ENCODE results near the gene SV2A.
A peak's percentile ranks its signal among the peaks of the same experiment; 100 is the strongest.

SV2A gene

DNA sequence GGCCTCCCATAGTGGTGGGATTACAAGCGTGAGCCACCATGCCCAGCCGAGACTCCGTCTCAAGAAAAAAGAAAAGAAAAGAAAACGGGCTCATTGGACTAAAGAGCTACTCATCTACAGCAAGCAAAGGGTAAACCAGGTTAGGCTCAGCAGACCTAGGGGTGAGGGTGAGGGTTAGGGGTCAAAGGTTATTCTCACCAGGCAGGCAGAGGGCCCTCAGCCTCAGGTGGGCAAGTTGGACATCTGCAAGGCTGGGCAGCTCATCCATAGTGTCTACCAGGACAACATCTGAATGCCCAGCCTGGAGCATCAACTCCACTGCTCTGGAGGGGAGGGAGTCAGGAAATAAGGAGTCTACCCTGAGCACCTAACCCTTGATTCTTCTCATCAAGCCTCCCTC, 15.6 kb upstream of the SV2A start:
- no peak for TF ChIP-seq TAF1 (IDR thresholded peaks at IDR 0.05; ENCODE audit: low read depth, low read length)
- no peak for TF ChIP-seq SPI1 (IDR thresholded peaks at IDR 0.05; ENCODE audit: low read depth, low read length)
- TF ChIP-seq PAX5 (IDR thresholded peaks at IDR 0.05; ENCODE audit: insufficient read depth, low read length, severe bottlenecking) = no peak
- TF ChIP-seq POLR2A (IDR thresholded peaks at IDR 0.05; ENCODE audit: low read depth, low read length) = no peak
- no peak for TF ChIP-seq POLR2AphosphoS5 (IDR thresholded peaks at IDR 0.05; ENCODE audit: low read depth, low read length)
- no peak for TF ChIP-seq POU2F2 (IDR thresholded peaks at IDR 0.05; ENCODE audit: low read depth, low read length)
- no peak for FAIRE-seq

DNA sequence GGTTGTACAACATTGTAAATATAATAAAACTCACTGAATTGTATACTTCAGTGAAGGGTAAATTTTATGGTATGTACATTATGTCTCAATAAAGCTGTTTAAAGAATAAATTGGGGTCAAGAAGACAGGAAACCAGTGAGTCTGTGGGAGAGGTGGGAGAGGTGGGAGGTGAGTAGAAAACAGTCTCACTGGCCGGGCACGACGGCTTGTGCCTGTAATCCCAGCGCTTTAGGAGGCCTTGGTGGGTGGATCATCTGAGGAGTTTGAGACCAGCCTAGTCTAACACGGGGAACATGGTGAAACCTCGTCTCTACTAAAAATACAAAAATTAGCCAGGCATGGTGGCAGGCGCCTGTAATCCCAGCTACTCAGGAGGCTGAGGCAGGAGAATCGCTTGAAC, 14.8 kb upstream of the SV2A start:
- TF ChIP-seq SPI1 (IDR thresholded peaks at IDR 0.05; ENCODE audit: low read depth, low read length) = no peak
- TF ChIP-seq TAF1 (IDR thresholded peaks at IDR 0.05; ENCODE audit: low read depth, low read length) = no peak
- no peak for TF ChIP-seq POLR2A (IDR thresholded peaks at IDR 0.05; ENCODE audit: low read depth, low read length)
- no peak for TF ChIP-seq POLR2AphosphoS5 (IDR thresholded peaks at IDR 0.05; ENCODE audit: low read depth, low read length)
- TF ChIP-seq POU2F2 (IDR thresholded peaks at IDR 0.05; ENCODE audit: low read depth, low read length) = no peak
- TF ChIP-seq PAX5 (IDR thresholded peaks at IDR 0.05; ENCODE audit: insufficient read depth, low read length, severe bottlenecking) = no peak
- no peak for FAIRE-seq

More for the DNA sequence above, 15.6 kb upstream of the SV2A start:
- DNase-seq (ENCODE audit: insufficient read length, low spot score) = no peak

DNA sequence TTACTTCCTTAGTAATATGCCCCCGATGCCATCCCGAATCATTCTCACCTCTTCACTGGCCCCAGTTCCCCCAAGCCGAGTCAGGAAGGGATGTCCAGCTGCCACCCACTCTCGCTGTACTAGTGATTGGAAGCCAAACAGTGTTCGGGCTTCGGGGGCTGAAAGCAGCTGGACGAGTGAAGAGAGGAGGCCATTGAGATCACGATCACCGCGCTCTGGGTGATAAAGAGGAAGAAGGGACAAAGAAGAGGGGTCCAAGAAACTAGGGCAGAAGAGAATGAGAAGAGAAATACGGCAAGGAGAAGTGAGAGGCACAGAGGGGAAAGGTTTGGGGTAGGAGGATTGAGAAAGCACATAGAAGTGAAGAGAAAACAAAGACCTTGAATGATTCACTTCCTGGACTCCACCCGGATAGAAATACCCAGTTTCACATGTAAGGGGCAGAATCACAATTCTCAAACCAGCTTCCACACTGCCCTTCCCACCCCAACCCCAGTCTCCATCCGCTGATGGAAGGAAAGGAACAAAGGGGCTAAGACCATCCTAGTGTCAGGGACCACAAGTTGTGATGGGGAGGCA, 13.7 kb upstream of the SV2A start:
- no peak for TF ChIP-seq SPI1 (IDR thresholded peaks at IDR 0.05; ENCODE audit: low read depth, low read length)
- TF ChIP-seq POLR2A (IDR thresholded peaks at IDR 0.05; ENCODE audit: low read depth, low read length) = no peak
- TF ChIP-seq POLR2AphosphoS5 (IDR thresholded peaks at IDR 0.05; ENCODE audit: low read depth, low read length) = no peak
- no peak for TF ChIP-seq TAF1 (IDR thresholded peaks at IDR 0.05; ENCODE audit: low read depth, low read length)
- TF ChIP-seq PAX5 (IDR thresholded peaks at IDR 0.05; ENCODE audit: insufficient read depth, low read length, severe bottlenecking) = no peak
- TF ChIP-seq POU2F2 (IDR thresholded peaks at IDR 0.05; ENCODE audit: low read depth, low read length) = no peak
- FAIRE-seq (no peak), DNase-seq (ENCODE audit: insufficient read length, low spot score) (no peak)

More for the DNA sequence above, 14.8 kb upstream of the SV2A start:
- DNase-seq (ENCODE audit: insufficient read length, low spot score) = no peak

DNA sequence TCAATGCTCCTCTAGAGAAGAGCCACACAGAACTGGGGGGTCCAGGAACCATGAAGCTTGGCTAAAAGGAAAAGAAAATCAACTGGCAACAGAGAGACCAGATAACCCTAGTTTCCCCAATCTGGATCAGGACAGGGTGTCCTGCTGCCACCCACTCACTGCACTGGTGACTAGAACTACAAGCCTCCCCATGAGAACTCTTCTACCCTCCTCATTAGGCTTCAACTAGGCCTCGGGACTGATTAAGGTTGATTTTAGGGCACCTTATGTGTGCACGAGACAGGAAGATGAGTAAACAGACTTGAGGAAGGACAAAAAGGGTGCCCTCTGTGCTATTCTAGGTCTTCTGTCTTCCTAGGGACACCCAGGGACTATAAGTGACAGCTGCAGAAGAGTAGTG, 12.2 kb upstream of the SV2A start:
- TF ChIP-seq POLR2AphosphoS5 (IDR thresholded peaks at IDR 0.05; ENCODE audit: low read depth, low read length) (no peak), POLR2A (IDR thresholded peaks at IDR 0.05; ENCODE audit: low read depth, low read length) (no peak), TAF1 (IDR thresholded peaks at IDR 0.05; ENCODE audit: low read depth, low read length) (no peak), POU2F2 (IDR thresholded peaks at IDR 0.05; ENCODE audit: low read depth, low read length) (no peak), PAX5 (IDR thresholded peaks at IDR 0.05; ENCODE audit: insufficient read depth, low read length, severe bottlenecking) (no peak), SPI1 (IDR thresholded peaks at IDR 0.05; ENCODE audit: low read depth, low read length) (no peak)
- no peak for DNase-seq (ENCODE audit: insufficient read length, low spot score)
- no peak for FAIRE-seq

DNA sequence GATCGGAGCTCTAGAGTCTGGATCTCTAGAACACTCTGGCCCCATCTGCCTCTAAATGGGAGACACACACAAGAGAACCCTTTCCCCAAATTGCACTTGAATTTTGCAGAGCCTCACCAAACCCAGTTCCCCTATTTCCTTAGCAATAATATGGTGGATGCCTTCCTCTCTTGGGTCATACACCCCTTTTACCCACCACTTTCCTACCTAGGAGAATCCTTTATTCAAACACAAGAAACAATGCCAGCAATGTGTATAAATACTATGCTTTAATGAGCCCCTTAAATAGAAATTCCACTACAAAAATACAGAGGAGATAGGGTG, 10.7 kb upstream of the SV2A start:
- no peak for FAIRE-seq
- DNase-seq (ENCODE audit: insufficient read length, low spot score) = no peak
- TF ChIP-seq SPI1 (IDR thresholded peaks at IDR 0.05; ENCODE audit: low read depth, low read length) = peak; percentile 61; the same call in 1 of the 2 replicates
- no peak for TF ChIP-seq TAF1 (IDR thresholded peaks at IDR 0.05; ENCODE audit: low read depth, low read length)

DNA sequence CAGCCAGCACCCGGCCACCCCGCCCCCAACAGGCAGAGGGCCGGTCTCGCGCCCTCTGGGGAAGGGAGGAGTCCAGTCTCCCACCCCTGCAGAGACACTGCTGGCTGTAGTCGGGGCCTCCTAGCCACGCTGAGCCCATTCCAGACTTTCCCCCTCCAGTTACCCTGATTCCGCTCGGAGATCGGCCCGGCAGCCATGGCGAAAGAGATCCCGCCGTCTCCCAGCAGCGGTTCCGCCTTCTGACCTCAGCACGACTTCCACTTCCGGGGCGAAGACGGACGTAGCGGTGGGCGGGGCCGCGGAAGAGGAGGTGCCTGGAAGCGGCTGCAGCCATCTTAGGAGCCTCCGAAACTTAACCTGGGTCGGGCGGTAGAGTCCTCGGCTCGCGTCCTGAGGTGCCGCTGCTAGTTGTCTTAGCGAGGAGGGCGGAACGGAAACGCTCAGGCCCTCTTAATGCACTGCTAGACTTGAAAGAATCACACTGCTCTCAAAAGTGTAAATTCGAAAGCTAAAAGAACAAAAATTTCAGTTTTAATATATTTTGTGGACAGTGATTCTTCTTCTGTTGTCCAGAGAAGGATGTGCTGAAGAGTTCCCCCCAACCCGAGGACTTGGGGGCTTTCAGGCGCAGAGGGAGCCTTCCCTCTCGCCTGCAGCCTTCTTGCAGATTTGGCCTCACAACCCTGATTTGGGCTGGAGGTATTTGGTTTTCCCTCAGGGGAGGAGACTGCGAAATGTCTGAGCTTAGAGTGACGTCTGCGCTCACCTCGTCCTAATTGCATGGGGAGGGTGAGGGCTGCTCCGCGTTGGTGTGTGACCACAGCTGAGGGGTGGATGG, 10.1 kb upstream of the SV2A start, which contains the start of gene SF3B4:
SF3B4 (minus strand) TSS at position 241 of the 838 bp plus-strand sequence; CDS start at position 197, 44 bp downstream.
- FAIRE-seq = peak; percentile 89
- TF ChIP-seq POLR2A (IDR thresholded peaks at IDR 0.05; ENCODE audit: low read depth, low read length) (peak; percentile 97), POU2F2 (IDR thresholded peaks at IDR 0.05; ENCODE audit: low read depth, low read length) (peak; percentile 51), POLR2AphosphoS5 (IDR thresholded peaks at IDR 0.05; ENCODE audit: low read depth, low read length) (peak; percentile 96), SPI1 (IDR thresholded peaks at IDR 0.05; ENCODE audit: low read depth, low read length) (peak; percentile 64), TAF1 (IDR thresholded peaks at IDR 0.05; ENCODE audit: low read depth, low read length) (peak; percentile 81), PAX5 (IDR thresholded peaks at IDR 0.05; ENCODE audit: insufficient read depth, low read length, severe bottlenecking) (peak; percentile 99)
- DNase-seq (ENCODE audit: insufficient read length, low spot score) = peak; percentile 78

DNA sequence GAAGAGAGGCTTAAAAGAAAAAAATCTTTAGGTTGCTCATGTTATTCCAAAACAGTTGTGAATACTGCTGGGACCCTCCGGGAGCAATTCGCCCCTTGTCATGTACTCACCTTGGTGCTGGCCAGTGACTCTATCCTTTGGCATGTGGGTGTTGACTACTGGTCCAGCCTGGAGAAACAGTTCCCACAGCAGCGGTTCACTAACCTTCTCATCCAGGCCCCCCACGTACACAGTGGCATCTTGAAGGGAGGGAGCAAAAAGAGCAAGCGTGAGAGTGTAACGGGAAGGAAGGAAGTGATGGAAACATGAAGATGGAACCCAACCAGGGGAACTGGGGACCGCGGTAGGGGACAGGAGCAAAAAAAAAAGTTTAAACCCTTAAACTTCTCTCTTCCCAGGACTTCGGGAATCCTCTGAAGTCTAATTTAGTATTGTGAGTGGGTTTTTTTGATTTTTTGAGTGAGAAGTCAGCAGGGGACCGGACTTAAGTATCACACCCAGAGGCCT, 9.5 kb upstream of the SV2A start:
- TF ChIP-seq SPI1 (IDR thresholded peaks at IDR 0.05; ENCODE audit: low read depth, low read length) = no peak
- TF ChIP-seq POU2F2 (IDR thresholded peaks at IDR 0.05; ENCODE audit: low read depth, low read length) = no peak
- TF ChIP-seq PAX5 (IDR thresholded peaks at IDR 0.05; ENCODE audit: insufficient read depth, low read length, severe bottlenecking) = no peak
- TF ChIP-seq POLR2A (IDR thresholded peaks at IDR 0.05; ENCODE audit: low read depth, low read length) = no peak
- no peak for TF ChIP-seq POLR2AphosphoS5 (IDR thresholded peaks at IDR 0.05; ENCODE audit: low read depth, low read length)
- no peak for TF ChIP-seq TAF1 (IDR thresholded peaks at IDR 0.05; ENCODE audit: low read depth, low read length)
- FAIRE-seq = peak; percentile 47
- no peak for DNase-seq (ENCODE audit: insufficient read length, low spot score)

DNA sequence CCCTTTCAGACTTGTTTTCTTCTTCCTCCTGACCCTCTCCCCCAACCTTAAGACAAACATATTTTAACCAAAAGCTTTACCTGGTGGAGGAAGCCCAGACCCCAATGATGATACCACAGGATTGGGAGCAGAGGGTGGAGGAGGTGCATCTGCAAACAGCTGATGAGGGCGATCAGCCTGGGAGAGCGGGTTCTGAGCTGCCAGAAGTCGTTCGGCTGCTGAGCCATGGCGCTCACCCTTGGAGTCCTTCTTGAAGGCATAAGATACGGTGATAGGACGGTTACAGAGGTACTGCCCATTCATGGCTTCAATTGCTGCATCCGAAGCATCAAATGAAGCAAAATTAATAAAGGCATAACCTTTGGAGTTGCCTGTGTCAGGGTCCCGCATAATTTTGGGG, 8.7 kb upstream of the SV2A start:
- DNase-seq (ENCODE audit: insufficient read length, low spot score) (no peak), FAIRE-seq (no peak)
- TF ChIP-seq POLR2AphosphoS5 (IDR thresholded peaks at IDR 0.05; ENCODE audit: low read depth, low read length) (no peak), POLR2A (IDR thresholded peaks at IDR 0.05; ENCODE audit: low read depth, low read length) (no peak), POU2F2 (IDR thresholded peaks at IDR 0.05; ENCODE audit: low read depth, low read length) (no peak), SPI1 (IDR thresholded peaks at IDR 0.05; ENCODE audit: low read depth, low read length) (no peak), TAF1 (IDR thresholded peaks at IDR 0.05; ENCODE audit: low read depth, low read length) (no peak), PAX5 (IDR thresholded peaks at IDR 0.05; ENCODE audit: insufficient read depth, low read length, severe bottlenecking) (no peak)

DNA sequence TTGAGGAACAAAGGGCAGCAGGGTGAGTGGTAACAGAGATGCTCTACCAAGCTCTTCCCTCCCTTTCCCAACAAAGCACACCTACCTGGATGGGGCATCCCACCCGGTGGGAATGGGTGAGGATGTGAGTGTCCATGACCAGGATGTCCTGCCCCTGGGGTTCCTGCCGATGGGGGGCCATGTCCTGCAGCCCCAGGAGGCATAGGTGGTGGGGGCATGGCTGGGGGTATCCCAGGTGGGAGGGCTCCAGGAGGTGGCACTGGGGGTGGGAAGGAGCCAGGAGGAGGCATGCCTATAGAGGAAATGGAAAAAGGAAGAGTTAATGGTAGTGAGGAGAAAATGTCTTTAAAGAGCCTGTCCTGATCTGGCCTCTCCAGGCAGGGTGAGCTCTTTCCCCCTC, 8.1 kb upstream of the SV2A start:
- DNase-seq (ENCODE audit: insufficient read length, low spot score) (no peak), FAIRE-seq (no peak)
- TF ChIP-seq SPI1 (IDR thresholded peaks at IDR 0.05; ENCODE audit: low read depth, low read length) (no peak), PAX5 (IDR thresholded peaks at IDR 0.05; ENCODE audit: insufficient read depth, low read length, severe bottlenecking) (no peak), POLR2A (IDR thresholded peaks at IDR 0.05; ENCODE audit: low read depth, low read length) (no peak), TAF1 (IDR thresholded peaks at IDR 0.05; ENCODE audit: low read depth, low read length) (no peak), POU2F2 (IDR thresholded peaks at IDR 0.05; ENCODE audit: low read depth, low read length) (no peak), POLR2AphosphoS5 (IDR thresholded peaks at IDR 0.05; ENCODE audit: low read depth, low read length) (no peak)

All from GM12891 (cell line).